ENCODE results near the gene SLC38A6. TPM values are rescaled to one million over a fixed set of nuclear protein-coding genes. Genes with fewer than 3 reads are reported as not detected.

The SLC38A6 gene
- total RNA-seq, 1 donor: 74.9 TPM

GRCh38 chr14:60989599-60989998 is 8.6 kb downstream of the SLC38A6 start:
- peak; percentile 57 for DNase-seq (ENCODE audit: low read depth)
- no peak overlapping the region for H3K4me3 ChIP-seq (ENCODE audit: low read depth, low read length)
- TF ChIP-seq CTCF (IDR thresholded peaks at IDR 0.05; ENCODE audit: insufficient read depth, low read length): no peak

- TF ChIP-seq CTCF (IDR thresholded peaks at IDR 0.05; ENCODE audit: insufficient read depth, low read length): no peak
- no peak for DNase-seq (ENCODE audit: low read depth)
- no peak overlapping the region for H3K4me3 ChIP-seq (ENCODE audit: low read depth, low read length)
Measured at GRCh38 chr14:60998617-60999016, 17.6 kb downstream of the SLC38A6 start.

GRCh38 chr14:60999536-60999935 is 18.5 kb downstream of the SLC38A6 start:
- no peak overlapping the region for H3K4me3 ChIP-seq (ENCODE audit: low read depth, low read length)
- no peak for TF ChIP-seq CTCF (IDR thresholded peaks at IDR 0.05; ENCODE audit: insufficient read depth, low read length)
- DNase-seq (ENCODE audit: low read depth): no peak

GRCh38 chr14:61003571-61003970 is 22.5 kb downstream of the SLC38A6 start:
- peak; percentile 45 for DNase-seq (ENCODE audit: low read depth)
- no peak for TF ChIP-seq CTCF (IDR thresholded peaks at IDR 0.05; ENCODE audit: insufficient read depth, low read length)
- no peak overlapping the region for H3K4me3 ChIP-seq (ENCODE audit: low read depth, low read length)

- no peak for TF ChIP-seq CTCF (IDR thresholded peaks at IDR 0.05; ENCODE audit: insufficient read depth, low read length)
- DNase-seq (ENCODE audit: low read depth): no peak
- no peak overlapping the region for H3K4me3 ChIP-seq (ENCODE audit: low read depth, low read length)
Measured at GRCh38 chr14:61019537-61019936, 38.5 kb downstream of the SLC38A6 start.

GRCh38 chr14:61025251-61026223 is 44.5 kb downstream of the SLC38A6 start:
- peak overlapping the region; percentile 18 for H3K4me3 ChIP-seq (ENCODE audit: low read depth, low read length)
- peak; percentile 87 for TF ChIP-seq CTCF (IDR thresholded peaks at IDR 0.05; ENCODE audit: insufficient read depth, low read length)
- DNase-seq (ENCODE audit: low read depth): peak; percentile 85
